BE2C (cell line): ENCODE data around the gene STK40.
A peak's percentile ranks its signal among the peaks of the same experiment; 100 is the strongest.

Source experiments
- DNase-seq: peaks from one replicate; pipeline ENCODE4 v3.0.0-alpha.2; 2020
- H3K27me3 ChIP-seq: fragments of 250-450 bp; sonication (Bioruptor Pico); 2 replicates; pipeline ENCODE4 v1.5.1; 2020; ENCODE audit warnings: mild to moderate bottlenecking
- H3K36me3 ChIP-seq: fragments of 250-450 bp; sonication (Bioruptor Pico); 2 replicates; pipeline ENCODE4 v1.5.1; 2020; ENCODE audit warnings: mild to moderate bottlenecking
- H3K4me1 ChIP-seq: fragments of 250-450 bp; sonication (Bioruptor Pico); 2 replicates; pipeline ENCODE4 v1.5.1; 2020
- H3K4me3 ChIP-seq: 2 replicates; pipeline ENCODE4 v1.5.1; 2011; ENCODE audit warnings: low read depth, low read length
- H3K9me3 ChIP-seq: fragments of 250-450 bp; sonication (Bioruptor Pico); 2 replicates; pipeline ENCODE4 v1.5.1; 2020
- CTCF ChIP-seq: IDR thresholded peaks from 2 replicates; pipeline ENCODE4 v1.5.1; 2012; ENCODE audit warnings: mild to moderate bottlenecking, low read depth, low read length

Gene STK40

GRCh38 chr1:36389999-36390398 is 4.3 kb upstream of the STK40 start:
- TF ChIP-seq CTCF: no peak
- Histone ChIP-seq H3K27me3 (no peaks in the 10 kb centered on the region), H3K36me3 (peaks cover 4% of the 10 kb centered on the region; the same call in 1 of the 2 replicates), H3K4me1 (peaks cover 12% of the 10 kb centered on the region), H3K4me3 (no peak overlapping the region), H3K9me3 (no peaks in the 10 kb centered on the region)
- no peak for DNase-seq

GRCh38 chr1:36389261-36389660 is 3.5 kb upstream of the STK40 start:
- Histone ChIP-seq H3K36me3 (peaks cover 4% of the 10 kb centered on the region; the same call in 1 of the 2 replicates), H3K9me3 (no peaks in the 10 kb centered on the region), H3K27me3 (no peaks in the 10 kb centered on the region), H3K4me3 (no peak overlapping the region), H3K4me1 (peaks cover 12% of the 10 kb centered on the region)
- no peak for TF ChIP-seq CTCF
- no peak for DNase-seq

GRCh38 chr1:36387141-36387949 is 1.6 kb upstream of the STK40 start:
- no peak for TF ChIP-seq CTCF
- Histone ChIP-seq H3K4me1 (peaks cover 12% of the 10 kb centered on the region), H3K27me3 (no peaks in the 10 kb centered on the region), H3K4me3 (peak overlapping the region; percentile 62), H3K9me3 (no peaks in the 10 kb centered on the region), H3K36me3 (no peaks in the 10 kb centered on the region)
- DNase-seq: no peak

GRCh38 chr1:36386265-36387140 is 779 bp upstream of the STK40 start:
- H3K27me3 ChIP-seq: no peaks in the 10 kb centered on the region
- no peaks in the 10 kb centered on the region for H3K9me3 ChIP-seq
- H3K4me3 ChIP-seq: peak overlapping the region; percentile 62
- no peak for TF ChIP-seq CTCF
- peaks cover 12% of the 10 kb centered on the region for H3K4me1 ChIP-seq
- peak; percentile 80 for DNase-seq
- no peaks in the 10 kb centered on the region for H3K36me3 ChIP-seq

- Histone ChIP-seq H3K27me3 (no peaks in the 10 kb centered on the region), H3K4me1 (peaks cover 22% of the 10 kb centered on the region), H3K4me3 (peak overlapping the region; percentile 82), H3K9me3 (no peaks in the 10 kb centered on the region), H3K36me3 (no peaks in the 10 kb centered on the region)
- peak; percentile 41 for DNase-seq
- no peak for TF ChIP-seq CTCF
Observed at GRCh38 chr1:36384542-36385409, 948 bp downstream of the STK40 start.
